Peyer's patch (tissue), 4 donors: ENCODE results near the gene ARL13B. TPM values are rescaled to one million over a fixed set of nuclear protein-coding genes. Genes with fewer than 3 reads are reported as not detected.

Experiments used
- DNase-seq, 3 donors: peaks; one replicate each; pipeline ENCODE4 v3.0.0-alpha.2; 2017 to 2019
- H3K27ac ChIP-seq, 4 donors: fragments of 200-600 bp; sonication (generic); one replicate each; pipeline ENCODE4 v1.5.1; 2016 to 2019
- H3K27me3 ChIP-seq, 2 donors: fragments of 200-600 bp; sonication (generic); one replicate each; pipeline ENCODE4 v1.5.1; 2019
- H3K36me3 ChIP-seq, 3 donors: fragments of 200-600 bp; sonication (generic); one replicate each; pipeline ENCODE4 v1.5.1; 2016 to 2019
- H3K4me1 ChIP-seq, 4 donors: fragments of 200-600 bp; sonication (generic); one replicate each; pipeline ENCODE4 v1.5.1; 2016 to 2019
- H3K4me3 ChIP-seq, 4 donors: fragments of 200-600 bp; sonication (generic); 1 replicate in 3 of 4; 2 replicates in 1 of 4; pipeline ENCODE4 v1.5.1; 2016 to 2019; ENCODE audit warnings: mild to moderate bottlenecking in 1 of 4
- H3K9me3 ChIP-seq, 4 donors: fragments of 200-600 bp; sonication (generic); one replicate each; pipeline ENCODE4 v1.5.1; 2016 to 2019; ENCODE audit warnings: mild to moderate bottlenecking in 1 of 4
- POLR2A ChIP-seq, 2 donors: fragments of 450-650 bp; IDR thresholded peaks; one replicate each; pipeline ENCODE4 v1.5.1; 2017; ENCODE audit warnings: antibody characterized with exemption in 2 of 2, mild to moderate bottlenecking in 2 of 2, moderate library complexity in 2 of 2
- total RNA-seq, 4 donors: library from RNA; depleted of rRNA; stranded (reverse); fragments of >200 nt; gene quantifications; one replicate each; pipeline ENCODE4 v1.1.0, GENCODE V29; 2016
- TF ChIP-seq, protein P1 (sequence below), 6 experiments: fragments of 450-650 bp in 4 of 6; fragments of 200-600 bp in 2 of 6; sonication (generic) in 1 of 6; IDR thresholded peaks; one replicate each; pipeline ENCODE4 v1.5.1; 2017 to 2019; ENCODE audit warnings: antibody characterized with exemption in 6 of 6, mild to moderate bottlenecking in 3 of 6, moderate library complexity in 1 of 6

Gene ARL13B
- total RNA-seq, 4 donors from 2014 or later = 0.76 to 3.3 (median 2.7) TPM

DNA sequence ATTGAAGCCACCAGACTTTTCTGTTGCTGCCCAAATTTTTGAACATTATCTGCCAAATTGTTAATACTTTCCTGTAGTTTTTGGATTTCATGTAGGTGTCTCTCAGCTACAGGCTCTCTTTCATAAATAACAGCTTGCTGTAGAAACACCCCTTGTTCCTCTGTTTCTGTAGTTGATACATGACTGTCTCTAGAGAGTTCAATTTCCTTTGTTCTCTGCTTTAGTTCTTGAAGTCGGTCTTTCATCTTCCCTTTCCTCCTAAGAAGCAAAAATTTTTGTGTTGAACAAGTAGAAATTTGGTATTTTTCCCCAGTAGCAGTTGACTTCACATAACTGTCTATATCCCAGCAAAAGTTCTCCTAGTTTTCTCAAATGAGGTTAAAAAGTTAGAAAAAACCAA, 35.1 kb downstream of the ARL13B start:
- TF ChIP-seq POLR2A (IDR thresholded peaks at IDR 0.05) = no peak
- TF ChIP-seq, protein P1, sequence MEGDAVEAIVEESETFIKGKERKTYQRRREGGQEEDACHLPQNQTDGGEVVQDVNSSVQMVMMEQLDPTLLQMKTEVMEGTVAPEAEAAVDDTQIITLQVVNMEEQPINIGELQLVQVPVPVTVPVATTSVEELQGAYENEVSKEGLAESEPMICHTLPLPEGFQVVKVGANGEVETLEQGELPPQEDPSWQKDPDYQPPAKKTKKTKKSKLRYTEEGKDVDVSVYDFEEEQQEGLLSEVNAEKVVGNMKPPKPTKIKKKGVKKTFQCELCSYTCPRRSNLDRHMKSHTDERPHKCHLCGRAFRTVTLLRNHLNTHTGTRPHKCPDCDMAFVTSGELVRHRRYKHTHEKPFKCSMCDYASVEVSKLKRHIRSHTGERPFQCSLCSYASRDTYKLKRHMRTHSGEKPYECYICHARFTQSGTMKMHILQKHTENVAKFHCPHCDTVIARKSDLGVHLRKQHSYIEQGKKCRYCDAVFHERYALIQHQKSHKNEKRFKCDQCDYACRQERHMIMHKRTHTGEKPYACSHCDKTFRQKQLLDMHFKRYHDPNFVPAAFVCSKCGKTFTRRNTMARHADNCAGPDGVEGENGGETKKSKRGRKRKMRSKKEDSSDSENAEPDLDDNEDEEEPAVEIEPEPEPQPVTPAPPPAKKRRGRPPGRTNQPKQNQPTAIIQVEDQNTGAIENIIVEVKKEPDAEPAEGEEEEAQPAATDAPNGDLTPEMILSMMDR (IDR thresholded peaks at IDR 0.05) = no peak
- no peak for DNase-seq
- H3K27ac ChIP-seq = no peak overlapping the region
- no peak overlapping the region for H3K4me3 ChIP-seq
- peaks cover 0 to 4% (median 0%) of the 10 kb centered on the region in 3 donors for H3K36me3 ChIP-seq
- no peaks in the 10 kb centered on the region for H3K9me3 ChIP-seq
- H3K4me1 ChIP-seq = no peaks in the 10 kb centered on the region
- H3K27me3 ChIP-seq = no peaks in the 10 kb centered on the region

DNA sequence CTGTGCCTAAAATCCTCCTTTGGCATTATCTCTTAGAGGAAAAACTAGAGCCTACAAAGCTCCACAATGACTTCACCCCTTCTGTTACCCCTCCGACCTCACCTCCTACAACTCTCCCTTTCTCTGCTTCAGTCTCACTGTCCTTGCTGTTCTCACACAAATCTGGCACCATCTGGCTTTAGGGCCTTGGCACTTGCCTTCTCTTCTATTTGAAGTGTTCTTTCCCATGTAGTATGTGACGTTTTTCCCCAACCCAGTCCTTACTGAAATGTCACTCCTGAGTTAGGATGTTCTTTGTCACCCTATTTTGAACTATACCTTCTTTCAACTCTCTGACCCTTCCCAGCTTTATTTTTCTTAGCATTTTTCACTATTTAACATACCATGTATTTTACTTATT, 39.7 kb downstream of the ARL13B start:
- H3K27ac ChIP-seq = no peak overlapping the region
- H3K27me3 ChIP-seq = no peaks in the 10 kb centered on the region
- H3K36me3 ChIP-seq = peaks cover 0 to 4% (median 0%) of the 10 kb centered on the region in 3 donors
- no peak overlapping the region for H3K4me3 ChIP-seq
- TF ChIP-seq, protein P1 (IDR thresholded peaks at IDR 0.05) = no peak
- no peak for TF ChIP-seq POLR2A (IDR thresholded peaks at IDR 0.05)
- H3K9me3 ChIP-seq = no peaks in the 10 kb centered on the region
- DNase-seq = no peak
- H3K4me1 ChIP-seq = no peaks in the 10 kb centered on the region

DNA sequence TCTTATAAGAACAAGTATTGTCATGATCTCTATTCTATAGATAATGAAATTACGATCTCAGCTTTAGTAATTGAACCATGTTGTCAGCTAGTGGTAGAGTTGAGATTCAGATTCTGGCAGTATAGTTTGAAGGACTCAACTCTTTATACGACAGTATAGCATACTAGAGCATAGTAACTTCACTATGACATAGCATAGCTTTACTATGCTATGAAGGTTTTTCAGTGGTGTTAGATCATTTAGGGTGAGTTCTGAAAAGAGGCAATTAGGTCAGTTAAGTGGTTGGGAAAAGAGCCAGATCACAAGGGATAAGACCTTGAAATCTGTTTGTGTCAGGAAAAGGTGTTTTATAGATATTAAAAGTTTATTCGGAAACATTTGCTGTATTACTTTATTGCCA, 40.3 kb downstream of the ARL13B start:
- peaks cover 0 to 4% (median 0%) of the 10 kb centered on the region in 3 donors for H3K36me3 ChIP-seq
- no peaks in the 10 kb centered on the region for H3K9me3 ChIP-seq
- H3K27ac ChIP-seq = no peak overlapping the region
- H3K27me3 ChIP-seq = no peaks in the 10 kb centered on the region
- no peak overlapping the region for H3K4me3 ChIP-seq
- no peaks in the 10 kb centered on the region for H3K4me1 ChIP-seq
- DNase-seq = no peak
- TF ChIP-seq, protein P1 (IDR thresholded peaks at IDR 0.05) = no peak

DNA sequence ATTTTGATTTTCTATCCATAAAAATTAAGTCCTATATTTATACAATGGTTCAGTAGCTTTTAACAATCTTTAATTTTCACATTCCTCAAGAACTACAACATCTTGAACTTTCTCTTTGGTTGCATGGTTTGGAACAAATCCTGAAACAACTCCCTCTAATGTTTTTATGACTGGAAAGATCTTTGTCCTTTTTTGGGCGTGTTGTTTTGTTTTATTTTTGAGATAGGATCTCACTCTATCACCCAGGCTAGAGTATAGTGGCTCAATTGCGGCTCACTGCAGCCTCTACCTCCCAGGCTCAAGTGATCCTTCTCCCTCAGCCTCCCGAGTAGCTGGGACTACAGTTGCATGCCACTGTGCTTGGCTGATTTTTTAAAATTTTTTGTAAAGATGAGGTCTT, 44.4 kb downstream of the ARL13B start:
- Histone ChIP-seq H3K27me3 (no peaks in the 10 kb centered on the region), H3K27ac (peak overlapping the region in 3 of 4 donors; percentile 25 to 78 (median 65)), H3K4me1 (no peaks in the 10 kb centered on the region), H3K4me3 (peak overlapping the region in 1 of 4 donors; percentile 4), H3K36me3 (no peaks in the 10 kb centered on the region), H3K9me3 (no peaks in the 10 kb centered on the region)
- TF ChIP-seq, protein P1 (IDR thresholded peaks at IDR 0.05) = no peak
- no peak for TF ChIP-seq POLR2A (IDR thresholded peaks at IDR 0.05)
- DNase-seq = peak in 1 of 3 donors; percentile 48

DNA sequence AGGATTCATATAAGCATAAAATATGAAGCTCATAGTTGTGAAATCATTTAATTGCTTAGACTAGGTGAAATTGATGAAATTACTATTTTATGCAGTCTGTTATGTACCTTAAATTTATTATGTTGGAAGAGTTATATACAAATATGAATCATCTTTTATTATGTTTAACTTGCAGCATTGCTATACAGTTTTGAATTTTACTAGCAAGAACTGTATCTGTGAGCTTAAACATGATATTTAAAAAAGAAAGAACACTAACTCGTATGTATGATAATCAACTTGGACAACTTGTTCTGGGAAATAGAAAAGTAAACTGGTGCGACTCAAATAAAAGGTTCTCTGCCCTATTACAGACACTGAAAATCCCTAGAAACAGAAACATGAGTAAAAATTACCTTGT, 46.7 kb downstream of the ARL13B start:
- no peak for DNase-seq
- H3K36me3 ChIP-seq = no peaks in the 10 kb centered on the region
- H3K9me3 ChIP-seq = no peaks in the 10 kb centered on the region
- H3K27me3 ChIP-seq = no peaks in the 10 kb centered on the region
- TF ChIP-seq POLR2A (IDR thresholded peaks at IDR 0.05) = no peak
- TF ChIP-seq, protein P1 (IDR thresholded peaks at IDR 0.05) = peak in 1 of 6 experiments; percentile 8
- peak overlapping the region in 2 of 4 donors; percentile 46 to 47 for H3K4me3 ChIP-seq
- peak overlapping the region in 3 of 4 donors; percentile 25 to 78 (median 65) for H3K27ac ChIP-seq
- no peaks in the 10 kb centered on the region for H3K4me1 ChIP-seq
